K562 (cell line): ENCODE results near the gene NPAS1. TPM values are rescaled to one million over a fixed set of nuclear protein-coding genes. Genes with fewer than 3 reads are reported as not detected.

Experiments used
- MEF2A ChIP-seq: IDR thresholded peaks from 2 replicates; pipeline ENCODE4 v1.6.1; 2011; ENCODE audit warnings: low read depth, mild to moderate bottlenecking, low read length, moderate library complexity; ENCODE audit not compliant: control insufficient read depth
- MTA1 ChIP-seq: fragments of 450-650 bp; IDR thresholded peaks from 2 replicates; pipeline ENCODE4 v1.6.1; 2017; ENCODE audit warnings: borderline replicate concordance
- SMAD3 ChIP-seq: fragments of 450-650 bp; formaldehyde crosslinking; conservative IDR thresholded peaks from 2 replicates; pipeline ENCODE4 v1.4.0; 2020; ENCODE audit warnings: mild to moderate bottlenecking
- TAF15 ChIP-seq: fragments of 200-400 bp; formaldehyde crosslinking; IDR thresholded peaks from 2 replicates; pipeline ENCODE4 v1.6.1; 2017; ENCODE audit warnings: mild to moderate bottlenecking, low read depth, low read length, moderate library complexity
- TAF7 ChIP-seq: fragments of 450-650 bp; IDR thresholded peaks from 2 replicates; pipeline ENCODE4 v1.6.1; 2016; ENCODE audit warnings: missing genetic modification characterization, missing compliant biosample characterization
- ZFP1 ChIP-seq: fragments of 450-650 bp; formaldehyde crosslinking; IDR thresholded peaks from 2 replicates; pipeline ENCODE4 v1.4.0; 2020; ENCODE audit warnings: mild to moderate bottlenecking, mixed read lengths
- ZFP36 ChIP-seq: fragments of 150-350 bp; IDR thresholded peaks from 2 replicates; pipeline ENCODE4 v1.6.1; 2018; ENCODE audit warnings: low read length, low read depth; ENCODE audit not compliant: partially characterized antibody
- ZMIZ1 ChIP-seq, 2 experiments: fragments of 150-350 bp in 1 of 2; IDR thresholded peaks; 2 replicates each; pipeline ENCODE4 v1.6.1; 2012 to 2016; ENCODE audit warnings: low read depth in 2 of 2, low read length in 2 of 2, mild to moderate bottlenecking in 1 of 2, moderate library complexity in 1 of 2
- ZNF695 ChIP-seq: fragments of 450-650 bp; formaldehyde crosslinking; IDR thresholded peaks from 2 replicates; pipeline ENCODE4 v1.4.0; 2020; ENCODE audit warnings: mild to moderate bottlenecking, moderate library complexity
- polyA plus RNA-seq, 8 experiments: library from polyadenylated mRNA; depleted of rRNA in 4 of 8; stranded (reverse) in 5 of 8; unstranded in 3 of 8; fragments of >200 nt; fragmentation: Nextera tagmentation in 2 of 8; fragmentation: Illumina TruSeq in 1 of 8; extraction: Ambion mirVana in 2 of 8; extraction: Trizol in 1 of 8; gene quantifications; 2 replicates each; pipeline versions ENCODE4 v1.2.1 to v1.2.3, GENCODE V29; 2011 to 2014; ENCODE audit warnings: inconsistent platforms in 1 of 8, missing spikeins in 1 of 8
- total RNA-seq, 7 experiments: library from RNA; depleted of rRNA in 6 of 7; stranded (reverse); fragments of >200 nt in 6 of 7; fragmentation: Illumina TruSeq in 2 of 7; extraction: Trizol in 2 of 7; gene quantifications; 2 replicates each; pipeline versions ENCODE4 v1.2.1 to v1.2.3, GENCODE V29; 2011 to 2021; ENCODE audit warnings: low replicate concordance in 1 of 7
- TF ChIP-seq, protein P1 (sequence below): fragments of 450-650 bp; IDR thresholded peaks from 2 replicates; pipeline ENCODE4 v1.6.1; 2016; ENCODE audit warnings: low read depth
- TF ChIP-seq, protein P2 (sequence below): fragments of 250-450 bp; sonication (Bioruptor Pico); IDR thresholded peaks from 2 replicates; pipeline ENCODE4 v1.4.0; 2020; ENCODE audit warnings: mild to moderate bottlenecking, moderate library complexity

The NPAS1 gene
- total and polyA plus RNA-seq, 9 of the 15 experiments (the other 6 are each of a cell fraction or from before 2014, with no cell fraction given), result 0.58 to 5.3 (median 2.0) TPM; not detected in 2

DNA sequence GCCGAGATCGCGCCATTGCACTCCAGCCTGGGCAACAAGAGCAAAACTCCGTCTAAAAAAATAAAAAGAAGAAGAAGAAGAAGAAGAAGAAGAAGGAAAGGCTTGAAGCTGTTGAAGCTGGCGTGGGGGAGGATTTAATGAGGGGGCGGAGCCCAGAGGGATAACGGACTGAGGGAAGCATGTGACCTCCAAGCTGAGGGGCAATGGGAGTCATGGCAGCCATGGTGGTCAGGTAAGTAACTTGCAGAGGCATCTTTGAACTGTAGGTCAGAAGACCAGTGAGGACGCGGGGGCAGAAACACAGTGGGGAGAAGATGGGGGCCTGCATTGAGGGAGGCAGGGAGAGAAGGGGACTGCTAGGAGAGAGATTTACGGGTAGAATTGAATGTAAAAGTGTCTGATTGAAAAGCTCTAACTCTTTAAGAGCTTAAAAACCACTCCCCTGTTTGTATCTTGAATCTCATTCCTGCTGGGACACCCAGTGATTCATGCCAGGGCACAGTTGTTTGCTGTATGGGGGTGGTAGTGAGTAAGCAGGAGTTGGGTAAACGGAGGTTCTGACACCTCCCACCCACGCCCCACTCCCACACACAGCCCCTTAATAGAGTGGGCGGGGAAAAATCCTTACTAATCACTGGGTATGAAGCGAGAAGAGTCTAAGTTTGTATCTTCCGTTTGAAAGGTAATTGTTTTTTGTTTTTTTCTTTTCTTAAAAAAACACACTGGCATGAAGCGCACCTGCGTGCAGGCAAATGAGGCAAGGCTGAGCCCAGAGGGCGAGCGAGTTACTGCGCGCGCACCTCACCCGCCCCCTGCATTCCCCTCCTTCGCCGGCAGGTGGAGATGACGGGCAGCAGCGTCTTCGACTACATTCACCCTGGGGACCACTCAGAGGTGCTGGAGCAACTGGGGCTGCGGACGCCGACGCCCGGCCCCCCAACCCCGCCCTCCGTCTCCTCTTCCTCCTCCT, 15.8 kb downstream of the NPAS1 start (continued):
- TF ChIP-seq, protein P1, sequence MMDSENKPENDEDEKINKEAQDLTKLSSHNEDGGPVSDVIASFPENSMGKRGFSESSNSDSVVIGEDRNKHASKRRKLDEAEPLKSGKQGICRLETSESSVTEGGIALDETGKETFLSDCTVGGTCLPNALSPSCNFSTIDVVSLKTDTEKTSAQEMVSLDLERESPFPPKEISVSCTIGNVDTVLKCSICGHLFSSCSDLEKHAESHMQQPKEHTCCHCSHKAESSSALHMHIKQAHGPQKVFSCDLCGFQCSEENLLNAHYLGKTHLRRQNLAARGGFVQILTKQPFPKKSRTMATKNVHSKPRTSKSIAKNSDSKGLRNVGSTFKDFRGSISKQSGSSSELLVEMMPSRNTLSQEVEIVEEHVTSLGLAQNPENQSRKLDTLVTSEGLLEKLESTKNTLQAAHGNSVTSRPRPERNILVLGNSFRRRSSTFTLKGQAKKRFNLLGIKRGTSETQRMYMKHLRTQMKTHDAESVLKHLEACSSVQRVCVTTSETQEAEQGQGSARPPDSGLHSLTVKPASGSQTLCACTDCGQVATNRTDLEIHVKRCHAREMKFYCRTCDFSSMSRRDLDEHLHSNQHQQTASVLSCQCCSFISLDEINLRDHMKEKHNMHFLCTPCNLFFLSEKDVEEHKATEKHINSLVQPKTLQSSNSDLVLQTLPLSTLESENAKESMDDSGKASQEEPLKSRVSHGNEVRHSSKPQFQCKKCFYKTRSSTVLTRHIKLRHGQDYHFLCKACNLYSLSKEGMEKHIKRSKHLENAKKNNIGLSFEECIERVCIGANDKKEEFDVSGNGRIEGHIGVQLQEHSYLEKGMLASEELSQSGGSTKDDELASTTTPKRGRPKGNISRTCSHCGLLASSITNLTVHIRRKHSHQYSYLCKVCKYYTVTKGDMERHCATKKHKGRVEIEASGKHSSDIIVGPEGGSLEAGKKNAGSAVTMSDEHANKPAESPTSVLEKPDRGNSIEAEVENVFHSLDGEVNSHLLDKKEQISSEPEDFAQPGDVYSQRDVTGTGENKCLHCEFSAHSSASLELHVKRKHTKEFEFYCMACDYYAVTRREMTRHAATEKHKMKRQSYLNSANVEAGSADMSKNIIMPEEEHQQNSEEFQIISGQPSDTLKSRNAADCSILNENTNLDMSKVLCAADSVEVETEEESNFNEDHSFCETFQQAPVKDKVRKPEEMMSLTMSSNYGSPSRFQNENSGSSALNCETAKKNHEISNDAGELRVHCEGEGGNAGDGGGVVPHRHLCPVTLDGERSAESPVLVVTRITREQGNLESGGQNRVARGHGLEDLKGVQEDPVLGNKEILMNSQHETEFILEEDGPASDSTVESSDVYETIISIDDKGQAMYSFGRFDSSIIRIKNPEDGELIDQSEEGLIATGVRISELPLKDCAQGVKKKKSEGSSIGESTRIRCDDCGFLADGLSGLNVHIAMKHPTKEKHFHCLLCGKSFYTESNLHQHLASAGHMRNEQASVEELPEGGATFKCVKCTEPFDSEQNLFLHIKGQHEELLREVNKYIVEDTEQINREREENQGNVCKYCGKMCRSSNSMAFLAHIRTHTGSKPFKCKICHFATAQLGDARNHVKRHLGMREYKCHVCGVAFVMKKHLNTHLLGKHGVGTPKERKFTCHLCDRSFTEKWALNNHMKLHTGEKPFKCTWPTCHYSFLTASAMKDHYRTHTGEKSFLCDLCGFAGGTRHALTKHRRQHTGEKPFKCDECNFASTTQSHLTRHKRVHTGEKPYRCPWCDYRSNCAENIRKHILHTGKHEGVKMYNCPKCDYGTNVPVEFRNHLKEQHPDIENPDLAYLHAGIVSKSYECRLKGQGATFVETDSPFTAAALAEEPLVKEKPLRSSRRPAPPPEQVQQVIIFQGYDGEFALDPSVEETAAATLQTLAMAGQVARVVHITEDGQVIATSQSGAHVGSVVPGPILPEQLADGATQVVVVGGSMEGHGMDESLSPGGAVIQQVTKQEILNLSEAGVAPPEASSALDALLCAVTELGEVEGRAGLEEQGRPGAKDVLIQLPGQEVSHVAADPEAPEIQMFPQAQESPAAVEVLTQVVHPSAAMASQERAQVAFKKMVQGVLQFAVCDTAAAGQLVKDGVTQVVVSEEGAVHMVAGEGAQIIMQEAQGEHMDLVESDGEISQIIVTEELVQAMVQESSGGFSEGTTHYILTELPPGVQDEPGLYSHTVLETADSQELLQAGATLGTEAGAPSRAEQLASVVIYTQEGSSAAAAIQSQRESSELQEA, result no peak
- TF ChIP-seq TAF7 (tag), result no peak
- TF ChIP-seq SMAD3 (CRISPR knock-in tag), result no peak
- no peak for TF ChIP-seq ZNF695 (CRISPR knock-in tag)
- no peak for TF ChIP-seq MTA1
- TF ChIP-seq MEF2A, result no peak
- TF ChIP-seq, protein P2, sequence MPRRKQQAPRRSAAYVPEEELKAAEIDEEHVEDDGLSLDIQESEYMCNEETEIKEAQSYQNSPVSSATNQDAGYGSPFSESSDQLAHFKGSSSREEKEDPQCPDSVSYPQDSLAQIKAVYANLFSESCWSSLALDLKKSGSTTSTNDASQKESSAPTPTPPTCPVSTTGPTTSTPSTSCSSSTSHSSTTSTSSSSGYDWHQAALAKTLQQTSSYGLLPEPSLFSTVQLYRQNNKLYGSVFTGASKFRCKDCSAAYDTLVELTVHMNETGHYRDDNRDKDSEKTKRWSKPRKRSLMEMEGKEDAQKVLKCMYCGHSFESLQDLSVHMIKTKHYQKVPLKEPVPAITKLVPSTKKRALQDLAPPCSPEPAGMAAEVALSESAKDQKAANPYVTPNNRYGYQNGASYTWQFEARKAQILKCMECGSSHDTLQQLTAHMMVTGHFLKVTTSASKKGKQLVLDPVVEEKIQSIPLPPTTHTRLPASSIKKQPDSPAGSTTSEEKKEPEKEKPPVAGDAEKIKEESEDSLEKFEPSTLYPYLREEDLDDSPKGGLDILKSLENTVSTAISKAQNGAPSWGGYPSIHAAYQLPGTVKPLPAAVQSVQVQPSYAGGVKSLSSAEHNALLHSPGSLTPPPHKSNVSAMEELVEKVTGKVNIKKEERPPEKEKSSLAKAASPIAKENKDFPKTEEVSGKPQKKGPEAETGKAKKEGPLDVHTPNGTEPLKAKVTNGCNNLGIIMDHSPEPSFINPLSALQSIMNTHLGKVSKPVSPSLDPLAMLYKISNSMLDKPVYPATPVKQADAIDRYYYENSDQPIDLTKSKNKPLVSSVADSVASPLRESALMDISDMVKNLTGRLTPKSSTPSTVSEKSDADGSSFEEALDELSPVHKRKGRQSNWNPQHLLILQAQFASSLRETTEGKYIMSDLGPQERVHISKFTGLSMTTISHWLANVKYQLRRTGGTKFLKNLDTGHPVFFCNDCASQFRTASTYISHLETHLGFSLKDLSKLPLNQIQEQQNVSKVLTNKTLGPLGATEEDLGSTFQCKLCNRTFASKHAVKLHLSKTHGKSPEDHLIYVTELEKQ (CRISPR knock-in tag), result no peak
- TF ChIP-seq ZFP1 (CRISPR knock-in tag), result no peak
- no peak for TF ChIP-seq ZMIZ1 (IDR thresholded peaks at IDR 0.05; ENCODE audit: low read depth in 2 of 2, low read length in 2 of 2)
- no peak for TF ChIP-seq TAF15
- no peak for TF ChIP-seq ZFP36
